Epithelial cell of alveolus of lung (primary cell): ENCODE results near the gene CRABP2. TPM values are rescaled to one million over a fixed set of nuclear protein-coding genes. Genes with fewer than 3 reads are reported as not detected.

ENCODE experiments used
- total RNA-seq: library from RNA; depleted of rRNA; stranded (reverse); fragments of >200 nt; gene quantifications from 2 replicates; pipeline ENCODE4 v1.2.1, GENCODE V29; 2015

CRABP2 gene
- total RNA-seq = 38.1 and 68.6 TPM in 2 replicates

DNA sequence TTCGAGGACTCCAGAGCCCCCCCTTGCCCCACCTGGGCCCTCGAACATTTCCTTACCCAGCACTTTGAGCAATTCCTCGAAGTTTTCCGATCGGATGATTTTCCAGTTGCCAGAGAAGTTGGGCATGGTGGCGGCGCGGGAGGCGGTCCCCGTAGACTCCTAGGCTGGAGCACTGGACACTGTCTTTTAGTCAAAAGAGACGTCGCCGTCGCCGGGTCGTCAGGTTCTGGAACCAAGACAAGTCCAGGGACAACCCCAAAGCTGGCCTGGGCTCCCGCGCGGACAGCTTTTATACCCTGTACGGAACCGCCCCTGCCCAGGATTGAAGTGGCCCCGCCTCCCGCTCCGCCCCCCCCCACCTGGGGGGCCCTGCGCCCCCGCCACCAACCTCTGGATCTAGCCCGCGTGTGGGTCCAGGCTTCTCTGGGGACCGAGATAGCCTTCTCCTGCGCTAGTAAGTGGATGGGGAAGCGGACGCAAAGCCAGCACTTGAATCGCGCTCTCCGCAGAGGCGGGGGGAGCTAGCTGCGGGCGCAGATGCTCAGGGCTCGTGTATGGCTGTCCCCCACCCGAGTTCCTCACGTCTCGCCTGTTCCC lies at the start of gene CRABP2:
Gene CRABP2 (minus strand): TSS at position 263 of the 597 bp plus-strand sequence. CDS start 137 bp downstream, at position 126.

DNA sequence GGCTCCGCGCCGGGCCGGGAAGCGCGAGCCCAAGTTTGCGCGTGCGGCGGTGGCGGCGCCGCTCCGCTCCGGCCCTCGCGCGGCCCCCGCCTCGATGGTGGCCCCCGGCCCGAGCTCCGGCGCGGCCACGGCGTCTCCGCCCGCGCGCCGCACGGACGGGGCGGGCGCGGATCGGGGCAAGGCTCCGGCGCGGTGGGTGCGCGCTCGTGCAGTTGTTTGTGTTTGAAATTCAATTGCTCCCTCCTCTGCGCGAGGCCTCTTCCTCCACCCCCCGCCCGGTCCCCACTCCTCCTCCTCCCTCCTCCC lies 46.0 kb upstream of the CRABP2 start, which contains the start of gene HDGF:
Gene HDGF (minus strand): TSS at position 225 of the 306 bp plus-strand sequence. CDS start 246 bp downstream, outside the sequence.

DNA sequence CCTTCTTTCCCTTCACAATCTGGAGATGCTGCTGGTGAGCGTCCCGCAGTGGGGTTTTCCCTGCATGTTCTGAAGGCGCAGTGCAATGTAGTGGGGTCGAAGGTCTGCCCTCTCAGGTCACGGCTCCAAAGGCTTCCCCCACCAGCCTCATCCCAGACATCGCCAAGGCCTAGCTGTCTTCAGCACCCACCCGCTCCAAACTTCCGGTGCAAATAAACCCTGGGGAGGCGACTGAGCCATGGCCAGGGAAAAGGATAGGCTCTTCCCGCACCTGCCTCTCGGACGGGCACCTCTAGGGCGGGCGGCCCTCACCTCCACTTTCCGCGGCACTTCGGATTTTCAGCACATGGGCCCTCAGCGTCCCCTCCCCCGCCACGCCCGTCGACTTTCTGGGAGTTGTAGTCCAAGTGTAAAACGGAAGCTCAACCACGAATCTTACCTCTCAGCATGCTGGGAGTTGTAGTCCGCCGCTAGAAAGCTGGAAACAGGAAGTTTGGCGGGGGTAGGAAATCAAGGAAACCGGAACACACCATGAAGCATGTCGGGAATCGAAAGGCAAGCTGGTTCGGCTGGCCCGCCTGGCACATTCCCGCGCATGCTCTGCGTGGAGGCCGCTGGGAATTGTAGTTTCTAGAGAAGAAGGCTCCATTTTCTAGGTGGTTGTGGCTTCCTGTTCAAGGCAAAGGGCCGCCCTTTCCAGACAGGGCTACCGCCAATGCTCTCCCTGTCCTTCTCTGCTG lies 35.5 kb upstream of the CRABP2 start, which contains the start of gene MRPL24:
Gene MRPL24 (minus strand): TSS at position 348 of the 740 bp plus-strand sequence. CDS start 2,384 bp downstream, outside the sequence.

DNA sequence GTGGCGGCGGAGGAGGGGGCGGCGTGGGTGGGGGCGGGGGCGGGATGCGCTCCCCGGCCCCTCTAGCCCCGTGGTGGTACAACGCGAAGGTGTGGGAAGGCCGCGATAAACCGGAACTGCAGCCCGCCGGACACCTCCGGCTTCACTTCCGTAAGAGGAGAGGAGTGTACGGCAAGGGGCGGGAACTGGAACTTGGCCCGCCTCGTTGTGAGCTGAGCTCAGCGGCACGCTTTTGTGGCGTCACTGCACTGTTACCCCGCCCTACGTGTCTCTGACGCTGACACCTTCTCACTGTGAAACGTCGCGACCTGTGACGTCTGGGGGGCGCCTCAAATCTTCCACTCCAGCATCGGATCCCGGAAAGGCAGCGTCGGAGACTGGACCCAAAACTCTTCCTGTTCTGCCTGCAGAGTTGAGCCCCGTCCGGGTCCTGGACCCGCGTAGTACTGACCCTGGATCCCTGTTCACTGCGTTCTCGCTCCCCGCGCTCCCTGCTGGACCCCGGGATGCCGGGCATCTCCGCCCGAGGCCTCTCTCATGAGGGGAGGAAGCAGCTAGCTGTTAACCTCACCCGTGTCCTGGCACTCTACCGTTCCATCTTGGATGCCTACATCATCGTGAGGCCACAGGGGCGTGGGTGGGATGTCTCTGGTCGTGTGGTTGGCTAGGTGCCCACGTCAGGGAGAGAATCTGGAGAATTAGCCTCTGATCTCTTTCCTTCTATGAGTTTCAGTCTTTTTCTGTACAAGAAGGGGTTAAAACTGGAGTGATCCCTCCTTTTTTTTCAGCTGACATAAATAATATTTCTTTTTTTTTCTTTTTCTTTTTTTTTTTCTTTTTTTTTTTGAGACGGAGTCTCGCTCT lies 23.4 kb upstream of the CRABP2 start, which contains the start of gene ISG20L2:
Gene ISG20L2 (minus strand): TSS at position 168 of the 864 bp plus-strand sequence. CDS start 1,114 bp downstream, outside the sequence.

DNA sequence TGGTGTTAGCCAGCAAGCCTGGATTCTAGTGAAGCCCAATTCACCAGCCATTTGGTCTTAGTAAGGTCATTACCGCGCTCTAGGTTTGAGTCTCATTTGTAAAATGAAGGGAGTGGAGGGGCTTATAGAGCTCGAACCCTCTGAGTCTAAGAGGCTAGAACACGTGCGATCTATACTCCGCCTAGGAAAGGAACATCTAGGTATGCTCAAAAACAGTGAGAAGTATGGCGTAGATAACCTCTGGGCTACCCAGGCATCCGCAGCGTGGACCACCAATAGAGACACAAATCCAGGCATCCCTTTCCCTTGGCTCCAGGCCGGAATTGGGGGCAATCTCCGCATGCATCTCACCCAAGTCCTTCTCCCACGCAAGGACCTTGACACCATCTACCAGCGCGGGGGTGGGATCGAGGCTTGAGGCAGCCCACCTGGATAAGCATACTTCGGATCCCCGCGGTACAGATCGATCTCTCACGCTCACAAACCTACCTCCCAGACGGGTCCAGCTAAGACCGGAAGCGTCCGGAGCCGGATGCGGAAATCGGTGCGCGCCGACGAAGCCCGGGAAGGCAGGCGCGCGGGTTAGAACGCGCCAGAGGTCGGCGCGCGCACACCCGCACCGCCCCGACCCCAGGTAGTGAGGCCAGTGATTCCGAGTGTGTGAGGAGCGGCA lies 22.7 kb upstream of the CRABP2 start, which contains the start of gene METTL25B:
Gene METTL25B (plus strand): TSS at position 544 of the 673 bp plus-strand sequence. CDS start 636 bp downstream, outside the sequence.

DNA sequence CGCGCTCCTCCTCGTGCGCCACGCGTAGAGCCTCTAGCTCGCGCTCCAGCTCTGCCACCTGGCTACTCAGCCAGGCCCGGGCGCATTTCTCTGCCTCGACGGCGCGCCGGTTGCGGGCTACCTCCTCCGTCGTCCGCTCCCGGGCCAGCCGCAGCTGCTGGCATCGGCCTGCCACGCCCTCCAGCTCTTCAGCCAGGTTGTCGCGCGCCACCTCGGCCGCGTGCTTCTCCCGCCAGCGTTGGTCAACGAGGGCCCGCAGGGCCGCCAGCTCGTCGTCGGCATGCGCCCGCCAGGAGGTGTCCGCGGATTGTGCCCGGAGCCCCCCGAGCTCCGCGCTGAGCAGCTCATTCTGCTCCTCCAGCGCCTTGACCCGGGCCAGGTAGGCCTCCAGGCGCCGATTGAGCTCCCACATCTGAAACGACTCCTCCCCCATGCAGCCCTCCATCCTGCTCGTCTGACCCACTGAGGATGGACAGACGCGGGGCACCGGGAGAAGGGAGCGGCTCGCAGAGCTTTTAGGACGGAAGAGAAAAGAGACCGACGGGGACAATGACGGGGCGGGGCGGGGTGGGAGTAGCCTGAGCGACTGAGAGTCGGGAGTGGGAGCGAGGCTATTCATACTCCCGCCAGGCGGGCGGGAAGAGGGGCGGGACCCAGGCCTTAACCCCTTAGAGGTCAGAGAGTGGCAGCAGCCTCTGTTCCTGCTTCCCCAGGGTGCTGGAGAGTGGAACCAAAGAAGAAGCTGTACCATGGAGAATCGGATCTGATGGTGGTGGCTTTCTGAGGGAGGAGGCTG lies 28.4 kb downstream of the CRABP2 start, which contains the start of gene NES:
Gene NES (minus strand): TSS at position 588 of the 796 bp plus-strand sequence. CDS start 143 bp downstream, at position 445.

Other genes with a start within 250 kb of the CRABP2 start
- gene MEF2D, start 204.8 kb downstream of the CRABP2 start, total RNA-seq = 16.9 and 40.0 TPM in 2 replicates
- gene IQGAP3, start 133.0 kb downstream of the CRABP2 start, total RNA-seq = 4.2 and 22.8 TPM in 2 replicates
- not detected in 2 replicates for gene TTC24, start 125.9 kb downstream of the CRABP2 start, total RNA-seq
- 70.1 and 93.0 TPM in 2 replicates for gene NAXE, start 113.8 kb downstream of the CRABP2 start, total RNA-seq
- 4.0 and 11.4 TPM in 2 replicates for gene GPATCH4, start 104.1 kb downstream of the CRABP2 start, total RNA-seq
- 1.9 TPM in 1 of 2 replicates, not detected in the other for gene HAPLN2, start 86.2 kb downstream of the CRABP2 start, total RNA-seq
- gene BCAN, start 63.5 kb downstream of the CRABP2 start, total RNA-seq = not detected in 2 replicates
- 34.3 and 110 TPM in 2 replicates for gene NES, start 28.2 kb downstream of the CRABP2 start, total RNA-seq
- gene METTL25B, start 22.9 kb upstream of the CRABP2 start, total RNA-seq = 11.1 and 19.9 TPM in 2 replicates
- 17.2 and 18.0 TPM in 2 replicates for gene ISG20L2, start 23.2 kb upstream of the CRABP2 start, total RNA-seq
- 52.1 and 67.7 TPM in 2 replicates for gene MRPL24, start 35.5 kb upstream of the CRABP2 start, total RNA-seq
- 186 and 249 TPM in 2 replicates for gene HDGF, start 46.1 kb upstream of the CRABP2 start, total RNA-seq
- gene PRCC, start 62.0 kb upstream of the CRABP2 start, total RNA-seq = 35.8 and 59.0 TPM in 2 replicates
- gene SH2D2A, start 111.3 kb upstream of the CRABP2 start, total RNA-seq = 0.32 and 2.1 TPM in 2 replicates
- not detected in 2 replicates for gene INSRR, start 153.5 kb upstream of the CRABP2 start, total RNA-seq
- under 0.01 and 0.56 TPM in 2 replicates for gene NTRK1, start 155.3 kb upstream of the CRABP2 start, total RNA-seq
- 14.0 and 15.4 TPM in 2 replicates for gene PEAR1, start 188.1 kb upstream of the CRABP2 start, total RNA-seq
- gene LRRC71, start 215.0 kb upstream of the CRABP2 start, total RNA-seq = not detected in 2 replicates